ENCODE data around the gene ALDH8A1.

Gene ALDH8A1

GRCh38 chr6:134951494-134952263 lies 1.8 kb upstream of the ALDH8A1 start:
- no peak for DNase-seq (ENCODE audit: low spot score)

GRCh38 chr6:134950482-134950881 lies 581 bp upstream of the ALDH8A1 start:
- no peak for DNase-seq (ENCODE audit: low spot score)

- DNase-seq (ENCODE audit: low spot score): no peak
Measured at GRCh38 chr6:134948691-134949090, 1.2 kb downstream of the ALDH8A1 start.

GRCh38 chr6:134948142-134948541 lies 1.8 kb downstream of the ALDH8A1 start:
- no peak for DNase-seq (ENCODE audit: low spot score)

- DNase-seq (ENCODE audit: low spot score): no peak
Measured at GRCh38 chr6:134945045-134945444, 4.9 kb downstream of the ALDH8A1 start.

- DNase-seq (ENCODE audit: low spot score): no peak
Measured at GRCh38 chr6:134943522-134944111, 6.3 kb downstream of the ALDH8A1 start.

GRCh38 chr6:134938896-134939295 lies 11.0 kb downstream of the ALDH8A1 start:
- DNase-seq (ENCODE audit: low spot score): no peak

- DNase-seq (ENCODE audit: low spot score): no peak
Measured at GRCh38 chr6:134937426-134937825, 12.5 kb downstream of the ALDH8A1 start.

- no peak for DNase-seq (ENCODE audit: low spot score)
Measured at GRCh38 chr6:134936931-134937330, 13.0 kb downstream of the ALDH8A1 start.

- DNase-seq (ENCODE audit: low spot score): no peak
Measured at GRCh38 chr6:134936476-134936875, 13.4 kb downstream of the ALDH8A1 start.

GRCh38 chr6:134934793-134935485 lies 15.0 kb downstream of the ALDH8A1 start:
- no peak for DNase-seq (ENCODE audit: low spot score)

GRCh38 chr6:134932535-134933470 lies 17.1 kb downstream of the ALDH8A1 start:
- DNase-seq (ENCODE audit: low spot score): no peak

- DNase-seq (ENCODE audit: low spot score): no peak
Measured at GRCh38 chr6:134932098-134932497, 17.8 kb downstream of the ALDH8A1 start.

- DNase-seq (ENCODE audit: low spot score): no peak
Measured at GRCh38 chr6:134930463-134930862, 19.4 kb downstream of the ALDH8A1 start.

GRCh38 chr6:134928151-134928900 lies 21.6 kb downstream of the ALDH8A1 start:
- no peak for DNase-seq (ENCODE audit: low spot score)

GRCh38 chr6:134925800-134926199 lies 24.1 kb downstream of the ALDH8A1 start:
- no peak for DNase-seq (ENCODE audit: low spot score)

- DNase-seq (ENCODE audit: low spot score): peak; percentile 9
Measured at GRCh38 chr6:134921721-134922261, 28.1 kb downstream of the ALDH8A1 start.

- DNase-seq (ENCODE audit: low spot score): no peak
Measured at GRCh38 chr6:134921276-134921675, 28.6 kb downstream of the ALDH8A1 start.

- DNase-seq (ENCODE audit: low spot score): no peak
Measured at GRCh38 chr6:134920422-134920821, 29.5 kb downstream of the ALDH8A1 start.

GRCh38 chr6:134918418-134918961 lies 31.4 kb downstream of the ALDH8A1 start:
- no peak for DNase-seq (ENCODE audit: low spot score)

All from SK-N-DZ (cell line).